Measurements from ENCODE around the gene GEMIN7.

DNA sequence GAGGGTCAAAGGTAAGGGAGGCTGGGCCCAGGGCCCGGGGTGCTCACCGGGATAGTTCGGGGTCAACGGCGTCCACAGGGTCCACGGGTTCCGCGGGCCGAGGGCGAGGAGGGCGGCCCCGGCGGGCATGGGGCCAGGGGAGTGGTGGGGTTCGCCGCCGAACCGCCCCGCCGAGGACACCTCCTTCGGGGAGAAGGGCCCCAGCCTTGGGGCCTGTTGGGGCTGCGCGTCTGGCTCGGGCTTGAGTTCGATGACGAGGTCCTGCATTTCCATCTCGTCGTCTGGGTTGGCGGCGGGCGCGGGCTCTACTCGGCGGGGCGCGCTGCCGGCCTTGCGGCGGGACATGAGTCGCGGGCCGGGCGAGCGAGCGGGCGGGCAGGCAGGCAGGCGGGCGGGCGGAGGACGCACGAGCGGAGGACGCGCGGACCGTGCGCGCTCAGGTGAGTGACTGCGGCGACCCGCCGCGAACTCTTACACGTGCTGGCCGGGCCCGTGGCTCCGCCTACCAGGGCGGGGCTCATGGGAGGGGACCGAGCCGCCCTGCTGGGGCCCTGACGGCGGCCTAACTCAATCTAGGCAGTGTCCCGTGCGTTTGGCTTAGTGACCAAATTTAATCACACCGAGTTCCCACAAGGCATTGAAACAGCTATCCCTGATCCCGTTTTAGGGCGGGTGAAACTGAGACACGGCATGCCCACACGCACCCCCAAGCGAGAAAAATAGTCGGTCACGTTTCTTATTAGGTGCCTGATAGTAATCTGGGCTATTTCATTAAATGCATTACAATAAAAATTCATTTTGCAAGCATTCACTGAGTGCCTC, 2.8 kb upstream of the GEMIN7 start, which contains the start of gene ZNF296:
- TF ChIP-seq, protein P1, sequence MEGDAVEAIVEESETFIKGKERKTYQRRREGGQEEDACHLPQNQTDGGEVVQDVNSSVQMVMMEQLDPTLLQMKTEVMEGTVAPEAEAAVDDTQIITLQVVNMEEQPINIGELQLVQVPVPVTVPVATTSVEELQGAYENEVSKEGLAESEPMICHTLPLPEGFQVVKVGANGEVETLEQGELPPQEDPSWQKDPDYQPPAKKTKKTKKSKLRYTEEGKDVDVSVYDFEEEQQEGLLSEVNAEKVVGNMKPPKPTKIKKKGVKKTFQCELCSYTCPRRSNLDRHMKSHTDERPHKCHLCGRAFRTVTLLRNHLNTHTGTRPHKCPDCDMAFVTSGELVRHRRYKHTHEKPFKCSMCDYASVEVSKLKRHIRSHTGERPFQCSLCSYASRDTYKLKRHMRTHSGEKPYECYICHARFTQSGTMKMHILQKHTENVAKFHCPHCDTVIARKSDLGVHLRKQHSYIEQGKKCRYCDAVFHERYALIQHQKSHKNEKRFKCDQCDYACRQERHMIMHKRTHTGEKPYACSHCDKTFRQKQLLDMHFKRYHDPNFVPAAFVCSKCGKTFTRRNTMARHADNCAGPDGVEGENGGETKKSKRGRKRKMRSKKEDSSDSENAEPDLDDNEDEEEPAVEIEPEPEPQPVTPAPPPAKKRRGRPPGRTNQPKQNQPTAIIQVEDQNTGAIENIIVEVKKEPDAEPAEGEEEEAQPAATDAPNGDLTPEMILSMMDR (IDR thresholded peaks at IDR 0.05; ENCODE audit: insufficient read depth, low read length, poor library complexity, severe bottlenecking) = no peak
- TF ChIP-seq EZH2phosphoT487 (conservative IDR thresholded peaks at IDR 0.05; ENCODE audit: low read length) = no peak

Data from SU-DHL-6 (cell line).